ENCODE measurements around the gene CD177.

GRCh38 chr19:43308244-43308815, 45.2 kb upstream of the CD177 start:
- TF ChIP-seq YY1 (IDR thresholded peaks at IDR 0.05; ENCODE audit: low read depth) (no peak), CTCF (IDR thresholded peaks at IDR 0.05) (no peak), USF1 (IDR thresholded peaks at IDR 0.05; ENCODE audit: borderline replicate concordance, low read depth) (no peak), RXRA (IDR thresholded peaks at IDR 0.05; ENCODE audit: borderline replicate concordance, low read depth) (no peak), GABPA (IDR thresholded peaks at IDR 0.05; ENCODE audit: low read depth) (no peak), EP300 (IDR thresholded peaks at IDR 0.05; ENCODE audit: borderline replicate concordance in 1 of 2, low read depth in 1 of 2, low read length in 1 of 2) (no peak), NRF1 (IDR thresholded peaks at IDR 0.05; ENCODE audit: low read depth, low read length) (no peak), MAX (IDR thresholded peaks at IDR 0.05; ENCODE audit: low read depth) (no peak), TAF1 (IDR thresholded peaks at IDR 0.05; ENCODE audit: borderline replicate concordance, low read depth, low read length) (no peak)
